Limb (tissue), 2 donors: Measurements from ENCODE around the gene OR7A5.
A peak's percentile ranks its signal among the peaks of the same experiment; 100 is the strongest.
"Not testable (repeated sequence)": the region's sequence is repeated elsewhere in the genome, so short reads cannot be mapped to it uniquely, and the experiment has no call there.

ENCODE experiments used
- DNase-seq, 2 donors: peaks; one replicate each; pipeline ENCODE4 v3.0.0-alpha.2; 2016; ENCODE audit errors: extremely low spot score in 2 of 2

The OR7A5 gene

GRCh38 chr19:14835011-14835410, at the start of gene OR7A5, which contains the start of gene OR7C1:
TSS of gene OR7A5 (minus strand) at chr19:14835185. CDS start at chr19:14828241, 6,944 bp downstream.
TSS of gene OR7C1 (minus strand) at chr19:14835185. CDS start at chr19:14800136, 35,049 bp downstream.
- DNase-seq: peak; percentile 31 to 32

- DNase-seq: peak in 1 of 2 donors; percentile 27
Measured at GRCh38 chr19:14871619-14872230, 36.7 kb upstream of the OR7A5 start.

- DNase-seq: no peak
Measured at GRCh38 chr19:14868497-14868896, 33.5 kb upstream of the OR7A5 start.

- DNase-seq: no peak
Measured at GRCh38 chr19:14848822-14849221, 13.8 kb upstream of the OR7A5 start, which contains the start of gene OR7A10. TSS of gene OR7A10 (minus strand) at chr19:14848922. CDS start at chr19:14841877, 7,045 bp downstream.

- no peak for DNase-seq
Measured at GRCh38 chr19:14843578-14843977, 8.6 kb upstream of the OR7A5 start.

- DNase-seq: no peak
Measured at GRCh38 chr19:14843169-14843568, 8.2 kb upstream of the OR7A5 start.

GRCh38 chr19:14840206-14840605, 5.2 kb upstream of the OR7A5 start:
- DNase-seq: no peak

- DNase-seq: no peak
Measured at GRCh38 chr19:14837391-14837790, 2.4 kb upstream of the OR7A5 start.

- DNase-seq: no peak
Measured at GRCh38 chr19:14830702-14831101, 4.3 kb downstream of the OR7A5 start.

- DNase-seq: no peak
Measured at GRCh38 chr19:14826006-14826405, 9.0 kb downstream of the OR7A5 start.

GRCh38 chr19:14821937-14822336, 13.0 kb downstream of the OR7A5 start:
- peak in 1 of 2 donors; percentile 55 for DNase-seq

GRCh38 chr19:14818588-14818987, 16.4 kb downstream of the OR7A5 start:
- no peak for DNase-seq

- DNase-seq: no peak
Measured at GRCh38 chr19:14817052-14817451, 17.9 kb downstream of the OR7A5 start.

- no peak for DNase-seq
Measured at GRCh38 chr19:14814982-14815652, 19.9 kb downstream of the OR7A5 start.

- no peak for DNase-seq
Measured at GRCh38 chr19:14809272-14810057, 25.5 kb downstream of the OR7A5 start.

GRCh38 chr19:14804765-14805164, 30.2 kb downstream of the OR7A5 start:
- DNase-seq: no peak

GRCh38 chr19:14798760-14799159, 36.2 kb downstream of the OR7A5 start:
- no peak for DNase-seq

GRCh38 chr19:14796021-14796420, 39.0 kb downstream of the OR7A5 start:
- no peak for DNase-seq

- DNase-seq: no peak
Measured at GRCh38 chr19:14795078-14795721, 39.8 kb downstream of the OR7A5 start.

- not testable (repeated sequence) for DNase-seq
Measured at GRCh38 chr19:14792250-14792649, 42.7 kb downstream of the OR7A5 start.

- peak; percentile 36 to 76 for DNase-seq
Measured at GRCh38 chr19:14786421-14786851, 48.5 kb downstream of the OR7A5 start.
